Measurements from ENCODE around the gene PXMP4.

PXMP4 gene

DNA sequence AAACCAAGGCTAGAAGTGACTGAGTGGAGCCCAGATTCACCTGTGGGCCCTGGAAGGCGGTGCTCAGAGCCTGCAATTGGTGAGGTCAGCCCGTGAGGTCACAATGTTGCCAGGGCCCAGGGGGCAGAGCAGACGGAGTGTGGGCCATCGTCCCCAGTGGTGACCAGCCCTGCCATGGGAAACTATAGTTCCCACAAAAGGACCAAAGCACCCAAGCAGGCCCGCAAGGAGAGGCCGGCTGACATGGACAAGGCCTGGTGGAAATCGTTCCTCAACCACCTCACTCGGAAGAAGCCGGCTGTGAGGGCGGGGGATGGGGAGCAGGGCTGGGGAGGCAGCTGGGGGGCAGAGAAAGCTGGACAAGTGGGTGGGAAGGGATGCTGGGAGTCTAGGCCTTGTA, 57.9 kb downstream of the PXMP4 start, which contains the start of gene C20orf144:
TSS of gene C20orf144 (plus strand) at position 156 of the 400 bp plus-strand sequence. CDS start at position 175, 19 bp downstream.
- POLR2A ChIA-PET, result no interaction called here
- TF ChIP-seq, protein P1, sequence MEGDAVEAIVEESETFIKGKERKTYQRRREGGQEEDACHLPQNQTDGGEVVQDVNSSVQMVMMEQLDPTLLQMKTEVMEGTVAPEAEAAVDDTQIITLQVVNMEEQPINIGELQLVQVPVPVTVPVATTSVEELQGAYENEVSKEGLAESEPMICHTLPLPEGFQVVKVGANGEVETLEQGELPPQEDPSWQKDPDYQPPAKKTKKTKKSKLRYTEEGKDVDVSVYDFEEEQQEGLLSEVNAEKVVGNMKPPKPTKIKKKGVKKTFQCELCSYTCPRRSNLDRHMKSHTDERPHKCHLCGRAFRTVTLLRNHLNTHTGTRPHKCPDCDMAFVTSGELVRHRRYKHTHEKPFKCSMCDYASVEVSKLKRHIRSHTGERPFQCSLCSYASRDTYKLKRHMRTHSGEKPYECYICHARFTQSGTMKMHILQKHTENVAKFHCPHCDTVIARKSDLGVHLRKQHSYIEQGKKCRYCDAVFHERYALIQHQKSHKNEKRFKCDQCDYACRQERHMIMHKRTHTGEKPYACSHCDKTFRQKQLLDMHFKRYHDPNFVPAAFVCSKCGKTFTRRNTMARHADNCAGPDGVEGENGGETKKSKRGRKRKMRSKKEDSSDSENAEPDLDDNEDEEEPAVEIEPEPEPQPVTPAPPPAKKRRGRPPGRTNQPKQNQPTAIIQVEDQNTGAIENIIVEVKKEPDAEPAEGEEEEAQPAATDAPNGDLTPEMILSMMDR (IDR thresholded peaks at IDR 0.05; ENCODE audit: control extremely low read depth, extremely low read depth, low read depth, missing control alignments), result no peak
- CTCF ChIA-PET, result interaction anchor here (1.5 to 2.0 kb wide), 2 partner anchors 9 to 205 kb away, joined by 3 to 16 read pairs; no protein-coding TSS in a partner anchor
- no peak for DNase-seq (ENCODE audit: extremely low spot score)

DNA sequence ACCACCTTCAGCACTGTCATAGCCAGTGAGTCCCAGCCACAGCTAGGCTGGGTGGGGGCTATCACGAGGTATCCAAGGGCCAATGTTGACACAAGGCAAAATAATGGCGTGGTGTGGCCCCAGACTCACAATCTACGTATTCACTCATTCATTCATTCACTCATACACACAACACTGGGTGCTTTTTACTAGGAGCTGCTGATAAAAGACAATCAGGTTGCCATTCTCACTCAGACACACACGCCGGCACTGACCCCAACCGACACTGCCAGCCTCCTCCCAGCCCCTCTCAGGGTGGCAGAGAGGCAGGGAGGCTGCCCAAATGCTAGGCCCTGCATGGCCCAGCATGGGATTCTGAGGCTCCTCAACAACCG, 59.4 kb downstream of the PXMP4 start:
- DNase-seq (ENCODE audit: extremely low spot score), result no peak
- ChIA-PET POLR2A (interaction anchor here (0.5 kb wide), 1 partner anchor 70 kb away, joined by 3 read pairs; no protein-coding TSS in a partner anchor), CTCF (interaction anchor here (0.9 to 1.5 kb wide), 2 partner anchors 10 to 203 kb away, joined by 3 read pairs; no protein-coding TSS in a partner anchor)
- TF ChIP-seq, protein P1 (IDR thresholded peaks at IDR 0.05; ENCODE audit: control extremely low read depth, extremely low read depth, low read depth, missing control alignments), result no peak

DNA sequence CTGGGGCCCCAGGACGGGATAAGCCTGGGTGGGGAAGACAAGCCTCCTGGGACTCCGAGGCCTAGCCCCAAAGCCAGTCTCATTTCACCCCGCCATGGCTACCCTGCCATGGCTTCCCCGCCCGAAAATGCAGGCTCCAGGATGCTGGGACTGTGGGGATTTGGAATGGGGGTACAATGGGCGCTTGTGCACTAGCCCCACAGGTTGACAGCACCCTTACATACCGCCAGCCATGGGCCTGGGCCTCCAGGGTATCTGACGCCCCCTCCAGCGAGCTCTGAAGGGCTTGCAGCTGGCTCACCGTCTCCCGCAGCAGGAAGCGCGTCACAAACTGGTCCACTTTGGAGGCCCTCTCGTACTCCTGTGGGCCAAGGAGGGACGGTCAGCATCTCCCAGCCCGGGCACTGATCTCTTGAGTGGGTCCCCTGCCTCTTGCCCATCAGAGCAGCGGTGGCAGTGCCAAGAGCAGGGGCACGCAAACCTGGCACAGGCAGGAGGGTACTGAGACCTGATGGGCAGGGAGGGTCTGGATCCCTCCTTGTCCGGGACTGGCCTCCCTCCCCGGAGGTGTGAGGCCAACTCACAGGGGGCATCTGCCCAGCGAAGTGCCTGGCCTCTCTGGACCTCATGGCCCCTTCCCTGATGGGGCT, 60.0 kb downstream of the PXMP4 start:
- TF ChIP-seq, protein P1 (IDR thresholded peaks at IDR 0.05; ENCODE audit: control extremely low read depth, extremely low read depth, low read depth, missing control alignments), result no peak
- ChIA-PET POLR2A (no interaction called here), CTCF (no interaction called here)
- no peak for DNase-seq (ENCODE audit: extremely low spot score)

DNA sequence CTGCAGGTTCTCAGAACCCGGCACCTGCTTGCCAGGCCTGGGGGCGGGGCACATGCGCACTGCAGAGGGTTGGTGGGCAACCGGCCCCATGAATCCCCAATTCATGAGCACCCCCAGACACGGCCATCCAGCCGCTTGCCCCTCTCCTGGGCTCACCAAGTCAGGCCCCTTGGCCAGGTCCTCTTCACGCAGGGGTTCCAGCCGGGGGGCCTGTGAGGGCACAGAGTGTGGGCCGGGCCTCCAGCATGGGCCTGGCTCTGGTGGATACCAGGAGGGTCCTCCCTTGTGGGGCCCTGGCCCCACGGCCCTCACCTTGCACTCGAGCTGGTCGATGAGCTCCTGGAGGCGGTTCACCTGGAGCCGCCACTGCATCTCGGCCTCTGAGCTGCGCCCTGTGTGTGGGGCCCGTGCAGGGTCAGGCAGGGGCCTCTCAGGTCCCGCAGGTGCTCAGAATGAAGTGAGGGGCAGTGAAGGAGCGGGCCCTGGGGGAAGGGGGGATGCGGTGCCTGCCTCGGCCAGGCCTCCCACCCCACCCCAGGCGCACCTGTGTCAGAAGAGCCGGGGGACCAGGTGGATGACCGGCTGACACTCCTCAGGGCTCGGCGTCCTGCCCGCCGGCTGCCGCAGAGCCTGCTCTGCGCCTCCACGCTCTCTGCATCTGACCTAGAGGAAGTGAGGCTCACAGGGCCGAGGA, 60.6 kb downstream of the PXMP4 start:
- CTCF ChIA-PET, result interaction anchor here (1.2 kb wide), 1 partner anchor 8 kb away, joined by 3 read pairs; no protein-coding TSS in a partner anchor
- DNase-seq (ENCODE audit: extremely low spot score), result no peak
- TF ChIP-seq, protein P1 (IDR thresholded peaks at IDR 0.05; ENCODE audit: control extremely low read depth, extremely low read depth, low read depth, missing control alignments), result no peak
- POLR2A ChIA-PET, result no interaction called here

DNA sequence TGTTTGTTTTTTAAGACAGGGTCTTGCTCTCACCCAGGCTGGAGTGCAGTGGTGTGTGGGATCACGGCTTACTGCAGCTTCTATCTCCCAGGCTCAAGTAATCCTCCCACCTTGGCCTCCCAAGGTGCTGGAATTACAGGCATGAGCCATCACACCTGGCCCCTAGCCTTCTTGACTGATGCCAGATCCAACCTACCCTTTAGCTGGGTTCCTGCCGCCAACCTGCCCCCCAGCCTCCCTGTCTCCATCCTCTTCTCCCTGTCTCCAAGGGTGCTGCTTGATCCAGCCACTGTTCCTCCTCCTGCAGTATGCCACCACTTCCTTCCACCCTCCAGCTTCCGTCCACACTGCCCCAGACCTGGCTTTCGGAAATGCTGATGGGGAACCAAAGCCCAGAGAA, 61.2 kb downstream of the PXMP4 start:
- POLR2A ChIA-PET, result interaction anchor here (0.5 kb wide), 1 partner anchor 355 kb away, joined by 6 read pairs; no protein-coding TSS in a partner anchor
- TF ChIP-seq, protein P1 (IDR thresholded peaks at IDR 0.05; ENCODE audit: control extremely low read depth, extremely low read depth, low read depth, missing control alignments), result no peak
- CTCF ChIA-PET, result interaction anchor here (1.2 kb wide), 1 partner anchor 9 kb away, joined by 3 read pairs; no protein-coding TSS in a partner anchor

DNA sequence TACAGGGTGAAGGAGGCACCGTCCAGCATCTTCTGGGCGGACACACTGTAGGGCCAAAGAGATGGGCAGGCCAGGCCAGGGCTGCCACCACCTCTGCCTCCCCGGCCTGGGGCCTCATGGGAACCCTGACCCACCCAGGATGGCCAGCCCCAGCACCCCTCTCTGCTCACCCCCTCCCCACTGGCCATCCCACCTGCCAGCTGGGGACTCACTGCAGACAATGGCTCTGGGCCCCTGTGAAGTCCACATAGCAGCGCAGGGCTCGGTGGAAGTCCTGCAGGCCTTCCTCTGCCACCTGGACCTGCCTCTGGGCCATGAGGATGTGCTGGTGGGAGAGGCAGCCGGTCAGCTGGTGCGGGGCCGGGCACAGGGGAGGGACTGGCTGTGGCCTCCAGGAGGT, 61.6 kb downstream of the PXMP4 start:
- DNase-seq (ENCODE audit: extremely low spot score), result no peak
- TF ChIP-seq, protein P1 (IDR thresholded peaks at IDR 0.05; ENCODE audit: control extremely low read depth, extremely low read depth, low read depth, missing control alignments), result no peak
- POLR2A ChIA-PET, result interaction anchor here (0.5 kb wide), 1 partner anchor 355 kb away, joined by 6 read pairs; no protein-coding TSS in a partner anchor
- CTCF ChIA-PET, result interaction anchor here (1.2 kb wide), 1 partner anchor 9 kb away, joined by 3 read pairs; no protein-coding TSS in a partner anchor

More for the DNA sequence above, 61.2 kb downstream of the PXMP4 start:
- no peak for DNase-seq (ENCODE audit: extremely low spot score)

Data from GM10248 (cell line).